ENCODE data around the gene PEAK1.

DNA sequence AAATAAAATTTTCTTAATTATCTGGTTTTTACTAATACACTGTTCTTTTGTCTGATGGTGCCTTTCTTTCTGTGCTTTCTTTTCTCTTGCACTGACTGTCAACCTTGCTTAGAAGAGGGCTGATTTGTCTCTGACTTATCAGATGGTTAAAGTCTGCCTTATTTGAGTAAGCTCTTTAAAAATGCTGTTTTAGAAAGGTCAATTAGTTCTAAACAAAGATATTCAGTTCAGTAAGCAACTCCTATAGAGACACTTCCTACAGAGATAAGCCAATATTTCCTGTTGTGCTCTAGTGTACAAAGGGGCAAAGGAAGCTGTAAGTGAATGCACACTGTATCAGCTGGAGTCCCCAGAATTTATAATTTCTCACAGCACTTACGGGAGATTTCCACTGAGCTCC is 195.6 kb downstream of the PEAK1 start:
- TF ChIP-seq, protein P1, sequence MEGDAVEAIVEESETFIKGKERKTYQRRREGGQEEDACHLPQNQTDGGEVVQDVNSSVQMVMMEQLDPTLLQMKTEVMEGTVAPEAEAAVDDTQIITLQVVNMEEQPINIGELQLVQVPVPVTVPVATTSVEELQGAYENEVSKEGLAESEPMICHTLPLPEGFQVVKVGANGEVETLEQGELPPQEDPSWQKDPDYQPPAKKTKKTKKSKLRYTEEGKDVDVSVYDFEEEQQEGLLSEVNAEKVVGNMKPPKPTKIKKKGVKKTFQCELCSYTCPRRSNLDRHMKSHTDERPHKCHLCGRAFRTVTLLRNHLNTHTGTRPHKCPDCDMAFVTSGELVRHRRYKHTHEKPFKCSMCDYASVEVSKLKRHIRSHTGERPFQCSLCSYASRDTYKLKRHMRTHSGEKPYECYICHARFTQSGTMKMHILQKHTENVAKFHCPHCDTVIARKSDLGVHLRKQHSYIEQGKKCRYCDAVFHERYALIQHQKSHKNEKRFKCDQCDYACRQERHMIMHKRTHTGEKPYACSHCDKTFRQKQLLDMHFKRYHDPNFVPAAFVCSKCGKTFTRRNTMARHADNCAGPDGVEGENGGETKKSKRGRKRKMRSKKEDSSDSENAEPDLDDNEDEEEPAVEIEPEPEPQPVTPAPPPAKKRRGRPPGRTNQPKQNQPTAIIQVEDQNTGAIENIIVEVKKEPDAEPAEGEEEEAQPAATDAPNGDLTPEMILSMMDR (conservative IDR thresholded peaks at IDR 0.05; ENCODE audit: low read length): no peak
- TF ChIP-seq EZH2phosphoT487 (IDR thresholded peaks at IDR 0.05; ENCODE audit: borderline replicate concordance, low read depth, low read length): no peak

Data from OCI-LY7 (cell line).